CD14-positive monocyte (primary cell): Measurements from ENCODE around the gene ASTN2. TPM values are rescaled to one million over a fixed set of nuclear protein-coding genes. Genes with fewer than 3 reads are reported as not detected.

Experiments used
- DNase-seq, 3 donors: peaks; one replicate each; pipeline ENCODE4 v3.0.0-alpha.2; 2011 to 2022
- H2AFZ ChIP-seq: 2 replicates; pipeline ENCODE4 v1.6.0; 2012; ENCODE audit warnings: mild to moderate bottlenecking, low read depth, low read length, inconsistent platforms; ENCODE audit not compliant: insufficient read depth, poor library complexity, severe bottlenecking
- H3K27ac ChIP-seq, 2 donors: 1 replicate in 1 of 2; 2 replicates in 1 of 2; pipeline ENCODE4 v1.5.1; 2012 to 2013; ENCODE audit warnings: low read length in 2 of 2, control low read depth in 1 of 2, inconsistent platforms in 1 of 2, low read depth in 1 of 2, mild to moderate bottlenecking in 1 of 2
- H3K27me3 ChIP-seq, 2 donors: one replicate each; pipeline versions ENCODE4 v1.6.0 to v1.6.1; 2011 to 2013; ENCODE audit warnings: low read length in 2 of 2; ENCODE audit not compliant: control insufficient read depth in 2 of 2, insufficient read depth in 2 of 2
- H3K36me3 ChIP-seq, 2 donors: replicated peaks in 1 of 2; 1 replicate in 1 of 2; 2 replicates in 1 of 2; pipeline versions ENCODE4 v1.5.1 to v1.6.1; 2012 to 2013; ENCODE audit warnings: low read length in 2 of 2, control low read depth in 1 of 2, inconsistent platforms in 1 of 2, mild to moderate bottlenecking in 1 of 2; ENCODE audit not compliant: insufficient read depth in 2 of 2, control insufficient read depth in 1 of 2
- H3K4me1 ChIP-seq, 2 donors: 1 replicate in 1 of 2; 2 replicates in 1 of 2; pipeline versions ENCODE4 v1.5.1 to v1.6.1; 2012 to 2013; ENCODE audit warnings: low read length in 2 of 2, control low read depth in 1 of 2, inconsistent platforms in 1 of 2, mild to moderate bottlenecking in 1 of 2, moderate library complexity in 1 of 2; ENCODE audit not compliant: insufficient read depth in 2 of 2, control insufficient read depth in 1 of 2
- H3K4me2 ChIP-seq: replicated peaks from 2 replicates; pipeline ENCODE3; 2012; ENCODE audit warnings: low read length, moderate library complexity, mild to moderate bottlenecking; ENCODE audit not compliant: poor library complexity, severe bottlenecking; ENCODE audit errors: extremely low read depth
- H3K4me3 ChIP-seq, 3 experiments: fragments of 200-600 bp in 1 of 3; sonication (generic) in 1 of 3; replicated peaks in 1 of 3; 1 replicate in 2 of 3; 2 replicates in 1 of 3; pipeline ENCODE4 v1.5.1; 2011 to 2013; ENCODE audit warnings: low read length in 3 of 3, mild to moderate bottlenecking in 3 of 3, control low read depth in 2 of 3, low read depth in 2 of 3, inconsistent platforms in 1 of 3, moderate library complexity in 1 of 3
- H3K79me2 ChIP-seq: 2 replicates; pipeline ENCODE4 v1.6.0; 2012; ENCODE audit warnings: mild to moderate bottlenecking, control low read depth, inconsistent platforms, low read length, moderate library complexity; ENCODE audit not compliant: insufficient read depth
- H3K9ac ChIP-seq: 2 replicates; pipeline ENCODE4 v1.6.0; 2017; ENCODE audit warnings: low read length, mild to moderate bottlenecking; ENCODE audit not compliant: insufficient read depth, poor library complexity, severe bottlenecking
- H3K9me3 ChIP-seq, 2 donors: replicated peaks in 1 of 2; 1 replicate in 1 of 2; 2 replicates in 1 of 2; pipeline versions ENCODE4 v1.5.1 to v1.6.1; 2012 to 2013; ENCODE audit warnings: low read length in 2 of 2, control low read depth in 1 of 2; ENCODE audit not compliant: control insufficient read depth in 1 of 2, insufficient read depth in 1 of 2
- H4K20me1 ChIP-seq: 2 replicates; pipeline ENCODE4 v1.6.0; 2012; ENCODE audit warnings: mild to moderate bottlenecking, low read length, control low read depth, moderate library complexity; ENCODE audit not compliant: insufficient read depth
- H3K27ac Mint-ChIP-seq, 7 donors: one replicate each; pipeline ENCODE4 v1.8.0; 2020; ENCODE audit warnings: mild to moderate bottlenecking in 7 of 7, mixed read lengths in 7 of 7, moderate library complexity in 6 of 7, inconsistent platforms in 2 of 7
- H3K27me3 Mint-ChIP-seq, 3 donors: one replicate each; pipeline ENCODE4 v1.8.0; 2021 to 2022; ENCODE audit warnings: low read depth in 3 of 3, mild to moderate bottlenecking in 3 of 3, mixed read lengths in 3 of 3, moderate library complexity in 3 of 3, inconsistent platforms in 1 of 3
- H3K36me3 Mint-ChIP-seq, 2 donors: one replicate each; pipeline ENCODE4 v1.8.0; 2020; ENCODE audit warnings: mixed read lengths in 2 of 2, inconsistent platforms in 1 of 2, mild to moderate bottlenecking in 1 of 2
- H3K4me1 Mint-ChIP-seq: one replicate; pipeline ENCODE4 v1.8.0; 2020; ENCODE audit warnings: mild to moderate bottlenecking, mixed read lengths
- H3K4me3 Mint-ChIP-seq, 2 donors: one replicate each; pipeline ENCODE4 v1.8.0; 2020; ENCODE audit warnings: mild to moderate bottlenecking in 2 of 2, mixed read lengths in 2 of 2, moderate library complexity in 1 of 2
- H3K9me3 Mint-ChIP-seq, 7 donors: one replicate each; pipeline ENCODE4 v1.8.0; 2020 to 2022; ENCODE audit warnings: mixed read lengths in 7 of 7, mild to moderate bottlenecking in 6 of 7, moderate library complexity in 6 of 7, inconsistent platforms in 2 of 7
- WGBS: methylation state at CpG from one replicate; pipeline ENCODE4 v1.1.5; 2013; ENCODE audit warnings: missing lambda C conversion rate; ENCODE audit not compliant: insufficient coverage; 5-methylcytosine and 5-hydroxymethylcytosine counted together
- intact Hi-C, 2 donors: fragments of 100-400 bp; cut with micrococcal nuclease; formaldehyde crosslinking; loops; one replicate each; pipeline versions ENCODE4 v1.15.0 to v1.15.1; 2023
- polyA plus RNA-seq, 3 donors: library from polyadenylated mRNA; depleted of rRNA in 1 of 3; unstranded in 2 of 3; stranded (reverse) in 1 of 3; fragments of 300-500 nt in 2 of 3; fragments of >200 nt in 1 of 3; fragmentation: Illumina TruSeq in 2 of 3; gene quantifications; 1 replicate in 2 of 3; 2 replicates in 1 of 3; pipeline ENCODE4 v1.2.3, GENCODE V29; 2012 to 2021
- TF ChIP-seq, protein P1 (sequence below): fragments of 200-600 bp; IDR thresholded peaks from one replicate; pipeline ENCODE4 v1.8.0; 2022; ENCODE audit warnings: antibody characterized with exemption, mild to moderate bottlenecking

The ASTN2 gene
- polyA plus RNA-seq, 3 donors: not detected

GRCh38 chr9:117395151-117395650, 19.7 kb downstream of the ASTN2 start:
- Histone ChIP-seq H3K36me3 (no peaks in the 10 kb centered on the region), H3K9me3 (no peaks in the 10 kb centered on the region), H3K9ac (no peak overlapping the region), H3K4me3 (no peak overlapping the region), H3K79me2 (no peaks in the 10 kb centered on the region), H2AFZ (no peak overlapping the region), H3K4me2 (no peak overlapping the region), H4K20me1 (no peaks in the 10 kb centered on the region), H3K27me3 (no peaks in the 10 kb centered on the region), H3K27ac (no peak overlapping the region), H3K4me1 (no peaks in the 10 kb centered on the region)
- Mint-ChIP-seq H3K4me1 (no peaks in the 10 kb centered on the region), H3K9me3 (peaks cover 0 to 5% (median 0%) of the 10 kb centered on the region in 7 donors), H3K36me3 (no peaks in the 10 kb centered on the region), H3K27ac (no peak overlapping the region), H3K4me3 (no peak overlapping the region), H3K27me3 (peaks cover 1 to 2% (median 2%) of the 10 kb centered on the region in 3 donors)
- TF ChIP-seq, protein P1, sequence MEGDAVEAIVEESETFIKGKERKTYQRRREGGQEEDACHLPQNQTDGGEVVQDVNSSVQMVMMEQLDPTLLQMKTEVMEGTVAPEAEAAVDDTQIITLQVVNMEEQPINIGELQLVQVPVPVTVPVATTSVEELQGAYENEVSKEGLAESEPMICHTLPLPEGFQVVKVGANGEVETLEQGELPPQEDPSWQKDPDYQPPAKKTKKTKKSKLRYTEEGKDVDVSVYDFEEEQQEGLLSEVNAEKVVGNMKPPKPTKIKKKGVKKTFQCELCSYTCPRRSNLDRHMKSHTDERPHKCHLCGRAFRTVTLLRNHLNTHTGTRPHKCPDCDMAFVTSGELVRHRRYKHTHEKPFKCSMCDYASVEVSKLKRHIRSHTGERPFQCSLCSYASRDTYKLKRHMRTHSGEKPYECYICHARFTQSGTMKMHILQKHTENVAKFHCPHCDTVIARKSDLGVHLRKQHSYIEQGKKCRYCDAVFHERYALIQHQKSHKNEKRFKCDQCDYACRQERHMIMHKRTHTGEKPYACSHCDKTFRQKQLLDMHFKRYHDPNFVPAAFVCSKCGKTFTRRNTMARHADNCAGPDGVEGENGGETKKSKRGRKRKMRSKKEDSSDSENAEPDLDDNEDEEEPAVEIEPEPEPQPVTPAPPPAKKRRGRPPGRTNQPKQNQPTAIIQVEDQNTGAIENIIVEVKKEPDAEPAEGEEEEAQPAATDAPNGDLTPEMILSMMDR: no peak
- no peak for DNase-seq
- WGBS: 80% methylated on average over 2 of the region's 5 CpGs
- intact Hi-C loops: no loop called here

GRCh38 chr9:117394655-117395054, 20.2 kb downstream of the ASTN2 start:
- no peak overlapping the region for H2AFZ ChIP-seq
- no peaks in the 10 kb centered on the region for H3K9me3 ChIP-seq
- no peak overlapping the region for H3K4me3 Mint-ChIP-seq
- no peak overlapping the region for H3K27ac Mint-ChIP-seq
- TF ChIP-seq, protein P1: no peak
- no peak overlapping the region for H3K4me2 ChIP-seq
- H3K4me1 ChIP-seq: no peaks in the 10 kb centered on the region
- H3K9me3 Mint-ChIP-seq: peaks cover 0 to 7% (median 0%) of the 10 kb centered on the region in 7 donors
- H3K36me3 Mint-ChIP-seq: no peaks in the 10 kb centered on the region
- peaks cover 1 to 2% (median 1%) of the 10 kb centered on the region in 3 donors for H3K27me3 Mint-ChIP-seq
- no peaks in the 10 kb centered on the region for H3K36me3 ChIP-seq
- H4K20me1 ChIP-seq: no peaks in the 10 kb centered on the region
- no peak for DNase-seq
- intact Hi-C loops: no loop called here
- no peaks in the 10 kb centered on the region for H3K4me1 Mint-ChIP-seq
- H3K4me3 ChIP-seq: no peak overlapping the region
- no peaks in the 10 kb centered on the region for H3K79me2 ChIP-seq
- WGBS: 93% methylated on average over 3 of the region's 4 CpGs
- H3K27ac ChIP-seq: no peak overlapping the region
- no peaks in the 10 kb centered on the region for H3K27me3 ChIP-seq
- no peak overlapping the region for H3K9ac ChIP-seq
